ENCODE data around the gene ANKEF1. TPM values are rescaled to one million over a fixed set of nuclear protein-coding genes. Genes with fewer than 3 reads are reported as not detected.
"Not testable (repeated sequence)": the region's sequence is repeated elsewhere in the genome, so short reads cannot be mapped to it uniquely, and the experiment has no call there.

The ANKEF1 gene
- total RNA-seq, 1 experiment from 2014 or later: 3.9 TPM

DNA sequence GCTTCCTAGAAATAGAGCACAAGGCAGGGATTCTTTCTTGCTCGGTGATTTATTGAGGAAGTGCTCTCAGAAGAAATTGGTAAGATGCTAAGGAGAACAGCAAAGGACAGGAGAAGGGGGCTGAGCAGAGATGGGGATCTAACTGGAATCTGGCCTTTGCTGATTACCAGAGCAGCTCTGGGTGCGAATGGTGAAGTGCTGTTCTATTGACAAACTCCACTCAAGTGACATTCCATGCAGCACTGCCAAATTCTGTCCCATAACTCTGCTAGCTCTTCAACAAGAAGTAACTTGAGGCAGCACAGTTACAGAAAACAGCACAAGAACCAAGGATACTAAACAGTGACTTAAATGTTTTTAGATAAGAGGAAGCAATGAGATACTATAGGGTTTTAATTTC lies 13.8 kb upstream of the ANKEF1 start:
- ChIA-PET POLR2A (no interaction called here), CTCF (no interaction called here)
- Histone ChIP-seq H3K4me3 (ENCODE audit: low read depth, low read length) (no peak overlapping the region), H3K9me3 (peaks cover 8% of the 10 kb centered on the region; the same call in 1 of the 2 replicates), H3K4me1 (no peaks in the 10 kb centered on the region), H3K27me3 (replicated peaks; ENCODE audit: control insufficient read depth, insufficient read depth, low read length) (no peaks in the 10 kb centered on the region), H3K36me3 (ENCODE audit: control insufficient read depth, insufficient read depth, low read length) (no peaks in the 10 kb centered on the region)
- no peak for DNase-seq
- H3K4me1 Mint-ChIP-seq (ENCODE audit: low read depth, unreplicated experiment): no peaks in the 10 kb centered on the region
- no peaks in the 10 kb centered on the region for H3K36me3 Mint-ChIP-seq (ENCODE audit: insufficient read depth, unreplicated experiment)
- H3K27me3 Mint-ChIP-seq (ENCODE audit: insufficient read depth, unreplicated experiment): peaks cover 6% of the 10 kb centered on the region
- no peak overlapping the region for H3K27ac Mint-ChIP-seq (ENCODE audit: unreplicated experiment)
- H3K9me3 Mint-ChIP-seq (ENCODE audit: unreplicated experiment): no peaks in the 10 kb centered on the region
- BruUV-seq (replicated peaks): no TSS peak
- no peak overlapping the region for H3K4me3 Mint-ChIP-seq (ENCODE audit: unreplicated experiment)
- intact Hi-C loops (cut with micrococcal nuclease; ENCODE audit: unreplicated experiment): no loop called here
- TF ChIP-seq, protein P1, sequence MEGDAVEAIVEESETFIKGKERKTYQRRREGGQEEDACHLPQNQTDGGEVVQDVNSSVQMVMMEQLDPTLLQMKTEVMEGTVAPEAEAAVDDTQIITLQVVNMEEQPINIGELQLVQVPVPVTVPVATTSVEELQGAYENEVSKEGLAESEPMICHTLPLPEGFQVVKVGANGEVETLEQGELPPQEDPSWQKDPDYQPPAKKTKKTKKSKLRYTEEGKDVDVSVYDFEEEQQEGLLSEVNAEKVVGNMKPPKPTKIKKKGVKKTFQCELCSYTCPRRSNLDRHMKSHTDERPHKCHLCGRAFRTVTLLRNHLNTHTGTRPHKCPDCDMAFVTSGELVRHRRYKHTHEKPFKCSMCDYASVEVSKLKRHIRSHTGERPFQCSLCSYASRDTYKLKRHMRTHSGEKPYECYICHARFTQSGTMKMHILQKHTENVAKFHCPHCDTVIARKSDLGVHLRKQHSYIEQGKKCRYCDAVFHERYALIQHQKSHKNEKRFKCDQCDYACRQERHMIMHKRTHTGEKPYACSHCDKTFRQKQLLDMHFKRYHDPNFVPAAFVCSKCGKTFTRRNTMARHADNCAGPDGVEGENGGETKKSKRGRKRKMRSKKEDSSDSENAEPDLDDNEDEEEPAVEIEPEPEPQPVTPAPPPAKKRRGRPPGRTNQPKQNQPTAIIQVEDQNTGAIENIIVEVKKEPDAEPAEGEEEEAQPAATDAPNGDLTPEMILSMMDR (IDR thresholded peaks at IDR 0.05; ENCODE audit: insufficient read depth in 1 of 2, low read depth in 1 of 2, low read length in 1 of 2, severe bottlenecking in 1 of 2, unreplicated experiment in 1 of 2): no peak

DNA sequence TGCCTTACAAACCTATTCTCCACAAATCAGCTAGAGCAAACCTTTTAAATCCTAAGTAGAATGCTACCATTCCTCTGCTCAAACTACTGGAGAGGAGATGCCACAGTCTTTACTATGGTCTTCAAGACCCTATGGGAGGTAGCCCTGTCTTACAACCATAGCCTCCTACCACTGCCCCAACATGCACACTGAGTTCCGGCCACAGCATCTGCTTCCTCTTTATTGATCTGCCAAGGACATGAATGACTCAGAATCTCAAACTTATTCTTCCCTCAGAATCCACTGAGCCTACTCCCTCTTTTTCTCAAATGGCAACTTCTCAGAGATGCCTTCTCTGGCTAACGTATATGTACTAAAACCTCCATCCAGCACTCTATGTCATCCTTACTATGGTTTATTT lies 12.2 kb upstream of the ANKEF1 start:
- Histone ChIP-seq H3K4me1 (no peaks in the 10 kb centered on the region), H3K9me3 (peaks cover 8% of the 10 kb centered on the region; the same call in 1 of the 2 replicates), H3K36me3 (ENCODE audit: control insufficient read depth, insufficient read depth, low read length) (no peaks in the 10 kb centered on the region), H3K4me3 (ENCODE audit: low read depth, low read length) (no peak overlapping the region), H3K27me3 (replicated peaks; ENCODE audit: control insufficient read depth, insufficient read depth, low read length) (no peaks in the 10 kb centered on the region)
- Mint-ChIP-seq H3K27ac (ENCODE audit: unreplicated experiment) (no peak overlapping the region), H3K36me3 (ENCODE audit: insufficient read depth, unreplicated experiment) (no peaks in the 10 kb centered on the region), H3K4me1 (ENCODE audit: low read depth, unreplicated experiment) (no peaks in the 10 kb centered on the region), H3K9me3 (ENCODE audit: unreplicated experiment) (peaks cover 8% of the 10 kb centered on the region), H3K4me3 (ENCODE audit: unreplicated experiment) (no peak overlapping the region), H3K27me3 (ENCODE audit: insufficient read depth, unreplicated experiment) (peaks cover 9% of the 10 kb centered on the region)
- ChIA-PET CTCF (no interaction called here), POLR2A (no interaction called here)
- intact Hi-C loops (cut with micrococcal nuclease; ENCODE audit: unreplicated experiment): no loop called here
- no TSS peak for BruUV-seq (replicated peaks)
- TF ChIP-seq, protein P1 (IDR thresholded peaks at IDR 0.05; ENCODE audit: insufficient read depth in 1 of 2, low read depth in 1 of 2, low read length in 1 of 2, severe bottlenecking in 1 of 2, unreplicated experiment in 1 of 2): no peak
- DNase-seq: no peak

DNA sequence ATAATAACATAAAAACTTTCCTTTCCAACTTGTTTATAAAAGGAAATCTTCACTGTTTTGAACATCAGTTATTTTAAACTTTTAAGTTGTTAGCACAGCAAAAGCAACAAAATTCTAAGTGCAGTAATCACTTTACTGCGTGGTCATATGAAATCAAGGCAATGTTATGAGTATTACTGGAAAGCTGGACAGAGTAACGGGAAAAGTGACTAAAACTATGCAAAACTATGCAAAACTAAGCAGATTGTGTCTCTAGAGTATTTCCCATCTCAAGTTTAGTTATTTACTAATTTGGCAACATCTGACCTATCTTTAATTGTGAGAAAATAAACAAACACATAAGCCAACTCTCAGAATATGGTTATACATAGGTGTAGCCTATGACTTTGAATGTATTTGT lies 10.9 kb upstream of the ANKEF1 start:
- H3K36me3 Mint-ChIP-seq (ENCODE audit: insufficient read depth, unreplicated experiment): no peaks in the 10 kb centered on the region
- no peaks in the 10 kb centered on the region for H3K36me3 ChIP-seq (ENCODE audit: control insufficient read depth, insufficient read depth, low read length)
- no peaks in the 10 kb centered on the region for H3K4me1 Mint-ChIP-seq (ENCODE audit: low read depth, unreplicated experiment)
- H3K9me3 ChIP-seq: peaks cover 8% of the 10 kb centered on the region; the same call in 1 of the 2 replicates
- peaks cover 8% of the 10 kb centered on the region for H3K9me3 Mint-ChIP-seq (ENCODE audit: unreplicated experiment)
- POLR2A ChIA-PET: no interaction called here
- intact Hi-C loops (cut with micrococcal nuclease; ENCODE audit: unreplicated experiment): no loop called here
- peaks cover 10% of the 10 kb centered on the region for H3K27me3 Mint-ChIP-seq (ENCODE audit: insufficient read depth, unreplicated experiment)
- H3K4me1 ChIP-seq: no peaks in the 10 kb centered on the region
- no peak overlapping the region for H3K4me3 ChIP-seq (ENCODE audit: low read depth, low read length)
- no TSS peak for BruUV-seq (replicated peaks)
- H3K27me3 ChIP-seq (replicated peaks; ENCODE audit: control insufficient read depth, insufficient read depth, low read length): no peaks in the 10 kb centered on the region
- DNase-seq: no peak
- TF ChIP-seq, protein P1 (IDR thresholded peaks at IDR 0.05; ENCODE audit: insufficient read depth in 1 of 2, low read depth in 1 of 2, low read length in 1 of 2, severe bottlenecking in 1 of 2, unreplicated experiment in 1 of 2): no peak
- no peak overlapping the region for H3K27ac Mint-ChIP-seq (ENCODE audit: unreplicated experiment)
- H3K4me3 Mint-ChIP-seq (ENCODE audit: unreplicated experiment): no peak overlapping the region
- CTCF ChIA-PET: no interaction called here

DNA sequence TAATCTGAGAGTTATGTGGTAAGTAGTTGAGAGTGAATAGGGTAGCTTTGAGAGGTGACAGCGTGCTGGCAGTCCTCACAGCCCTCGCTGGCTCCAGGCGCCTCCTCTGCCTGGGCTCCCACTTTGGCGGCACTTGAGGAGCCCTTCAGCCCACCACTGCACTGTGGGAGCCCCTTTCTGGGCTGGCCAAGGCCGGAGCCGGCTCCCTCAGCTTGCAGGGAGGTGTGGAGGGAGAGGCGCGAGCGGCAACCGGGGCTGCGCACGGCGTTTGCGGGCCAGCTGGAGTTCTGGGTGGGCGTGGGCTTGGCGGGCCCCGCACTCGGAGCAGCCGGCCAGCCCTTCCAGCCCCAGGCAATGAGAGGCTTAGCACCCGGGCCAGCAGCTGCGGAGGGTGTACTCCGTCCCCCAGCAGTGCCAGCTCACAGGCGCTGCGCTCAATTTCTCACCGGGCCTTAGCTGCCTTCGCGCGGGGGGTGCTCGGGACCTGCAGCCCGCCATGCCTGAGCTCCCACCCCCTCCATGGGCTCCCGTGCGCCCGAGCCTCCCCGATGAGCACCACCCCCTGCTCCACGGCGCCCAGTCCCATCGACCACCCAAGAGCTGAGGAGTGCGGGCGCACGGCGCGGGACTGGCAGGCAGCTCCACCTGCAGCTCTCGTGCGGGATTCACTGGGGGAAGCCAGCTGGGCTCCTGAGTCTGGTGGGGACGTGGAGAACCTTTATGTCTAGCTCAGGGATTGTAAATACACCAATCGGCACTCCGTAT lies 3.2 kb upstream of the ANKEF1 start:
- H3K36me3 ChIP-seq (ENCODE audit: control insufficient read depth, insufficient read depth, low read length); H3K27ac Mint-ChIP-seq (ENCODE audit: unreplicated experiment); POLR2A ChIA-PET; H3K9me3 Mint-ChIP-seq (ENCODE audit: unreplicated experiment); DNase-seq; H3K4me3 ChIP-seq (ENCODE audit: low read depth, low read length); H3K4me1 Mint-ChIP-seq (ENCODE audit: low read depth, unreplicated experiment); CTCF ChIA-PET; H3K9me3 ChIP-seq; H3K27me3 Mint-ChIP-seq (ENCODE audit: insufficient read depth, unreplicated experiment); H3K36me3 Mint-ChIP-seq (ENCODE audit: insufficient read depth, unreplicated experiment); H3K4me3 Mint-ChIP-seq (ENCODE audit: unreplicated experiment); H3K27me3 ChIP-seq (replicated peaks; ENCODE audit: control insufficient read depth, insufficient read depth, low read length); BruUV-seq (replicated peaks): not testable (repeated sequence)
- peaks cover 12% of the 10 kb centered on the region for H3K4me1 ChIP-seq
- intact Hi-C loops (cut with micrococcal nuclease; ENCODE audit: unreplicated experiment): loop anchor here (10.0 kb wide), 1 partner anchor 403 kb away; the partner anchor contains the start of genes MKKS and SLX4IP

DNA sequence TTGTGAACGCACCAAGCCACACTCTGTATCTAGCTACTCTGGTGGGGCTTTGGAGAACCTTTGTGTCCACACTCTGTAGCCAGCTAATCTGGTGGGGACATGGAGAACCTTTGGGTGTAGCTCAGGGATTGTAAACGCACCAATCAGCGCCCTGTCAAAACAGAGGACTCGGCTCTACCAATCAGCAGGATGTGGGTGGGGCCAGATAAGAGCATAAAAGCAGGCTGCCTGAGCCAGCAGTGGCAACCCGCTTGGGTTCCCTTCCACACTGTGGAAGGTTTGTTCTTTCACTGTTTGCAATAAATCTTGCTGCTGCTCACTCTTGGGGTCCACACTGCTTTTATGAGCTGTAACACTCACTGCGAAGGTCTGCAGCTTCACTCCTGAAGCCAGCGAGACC lies 2.5 kb upstream of the ANKEF1 start:
- H3K27me3 Mint-ChIP-seq (ENCODE audit: insufficient read depth, unreplicated experiment); CTCF ChIA-PET: not testable (repeated sequence)

More for the DNA sequence above, 2.5 kb upstream of the ANKEF1 start:
- H3K9me3 ChIP-seq; H3K36me3 Mint-ChIP-seq (ENCODE audit: insufficient read depth, unreplicated experiment); DNase-seq; BruUV-seq (replicated peaks); H3K4me3 Mint-ChIP-seq (ENCODE audit: unreplicated experiment); H3K4me1 Mint-ChIP-seq (ENCODE audit: low read depth, unreplicated experiment); H3K27me3 ChIP-seq (replicated peaks; ENCODE audit: control insufficient read depth, insufficient read depth, low read length); H3K36me3 ChIP-seq (ENCODE audit: control insufficient read depth, insufficient read depth, low read length); H3K27ac Mint-ChIP-seq (ENCODE audit: unreplicated experiment); H3K4me3 ChIP-seq (ENCODE audit: low read depth, low read length); H3K9me3 Mint-ChIP-seq (ENCODE audit: unreplicated experiment); POLR2A ChIA-PET: not testable (repeated sequence)
- intact Hi-C loops (cut with micrococcal nuclease; ENCODE audit: unreplicated experiment): loop anchor here (10.0 kb wide), 1 partner anchor 403 kb away; the partner anchor contains the start of genes MKKS and SLX4IP
- peaks cover 12% of the 10 kb centered on the region for H3K4me1 ChIP-seq
